DOHH2 (cell line): Measurements from ENCODE around the gene DMXL2.

Experiments
- H3F3A ChIP-seq: fragments of 200-600 bp; sonication (generic), shearing (Covaris generic); 2 replicates; pipeline ENCODE4 v1.6.0; 2016; ENCODE audit warnings: antibody characterized with exemption, mild to moderate bottlenecking; ENCODE audit not compliant: control insufficient read depth, insufficient read depth
- H3K27ac ChIP-seq: fragments of 200-600 bp; sonication (generic); 2 replicates; pipeline ENCODE4 v1.5.1; 2014; ENCODE audit warnings: low read depth, mild to moderate bottlenecking, low read length, moderate library complexity
- H3K27me3 ChIP-seq: fragments of 200-600 bp; sonication (generic); 2 replicates; pipeline ENCODE4 v1.6.1; 2014; ENCODE audit warnings: mild to moderate bottlenecking, low read length, mixed read lengths; ENCODE audit not compliant: control insufficient read depth
- H3K36me3 ChIP-seq: fragments of 200-600 bp; sonication (generic); 2 replicates; pipeline ENCODE4 v1.6.1; 2014; ENCODE audit warnings: mild to moderate bottlenecking, low read length, moderate library complexity, mixed read lengths; ENCODE audit not compliant: control insufficient read depth
- H3K4me1 ChIP-seq: fragments of 200-600 bp; sonication (generic); 2 replicates; pipeline ENCODE4 v1.6.1; 2014; ENCODE audit warnings: mild to moderate bottlenecking, low read length, mixed read lengths; ENCODE audit not compliant: control insufficient read depth
- H3K4me2 ChIP-seq: fragments of 200-600 bp; sonication (generic); 2 replicates; pipeline ENCODE4 v1.6.0; 2014; ENCODE audit warnings: mild to moderate bottlenecking, low read length, moderate library complexity
- H3K4me3 ChIP-seq: fragments of 200-600 bp; sonication (generic); 2 replicates; pipeline ENCODE4 v1.5.1; 2014; ENCODE audit warnings: mild to moderate bottlenecking, low read length, mixed read lengths
- H3K79me2 ChIP-seq: fragments of 200-600 bp; sonication (generic); 2 replicates; pipeline ENCODE4 v1.6.1; 2014; ENCODE audit warnings: mild to moderate bottlenecking, low read length, mixed read lengths; ENCODE audit not compliant: control insufficient read depth
- H3K9me2 ChIP-seq: fragments of 200-600 bp; sonication (generic); replicated peaks from 2 replicates; pipeline ENCODE4 v1.6.1; 2014; ENCODE audit warnings: mild to moderate bottlenecking, low read length, mixed read lengths; ENCODE audit not compliant: control insufficient read depth
- H3K9me3 ChIP-seq: fragments of 200-600 bp; sonication (generic); 2 replicates; pipeline ENCODE4 v1.6.1; 2014; ENCODE audit warnings: antibody characterized with exemption, low read length, mixed read lengths; ENCODE audit not compliant: control insufficient read depth, insufficient read depth
- H4K20me1 ChIP-seq: fragments of 200-600 bp; sonication (generic); 2 replicates; pipeline ENCODE4 v1.6.0; 2014; ENCODE audit warnings: low read depth, mild to moderate bottlenecking, antibody characterized with exemption, low read length, moderate library complexity; ENCODE audit not compliant: control insufficient read depth, insufficient read depth
- CTCF ChIP-seq: fragments of 200-600 bp; sonication (generic); IDR thresholded peaks from one replicate; pipeline ENCODE4 v1.5.1; 2014; ENCODE audit warnings: antibody characterized with exemption, mild to moderate bottlenecking, low read depth, low read length; ENCODE audit not compliant: poor library complexity, severe bottlenecking
- EZH2phosphoT487 ChIP-seq: fragments of 200-600 bp; sonication (generic); IDR thresholded peaks from 2 replicates; pipeline ENCODE4 v1.6.1; 2017; ENCODE audit warnings: borderline replicate concordance, mild to moderate bottlenecking, antibody characterized with exemption, low read length, moderate library complexity, mixed read lengths

Gene DMXL2

DNA sequence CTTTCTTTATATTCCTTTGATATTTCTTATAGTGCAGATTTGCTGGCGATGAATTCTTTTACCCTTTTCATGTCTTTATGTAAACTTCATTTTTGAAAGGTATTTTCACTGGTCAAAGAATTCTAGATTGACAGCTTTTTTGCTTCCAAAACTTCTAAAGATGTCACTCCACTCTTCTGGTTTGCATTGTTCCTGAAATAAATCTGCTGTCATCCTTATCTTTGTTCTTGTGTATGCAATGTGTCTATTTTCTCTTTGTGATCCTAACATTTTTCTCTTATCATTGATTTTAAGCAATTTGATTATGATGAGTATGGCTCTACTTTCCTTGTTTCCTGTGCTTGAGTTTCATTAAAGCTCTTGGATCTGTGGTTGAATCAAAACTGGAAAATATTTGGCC, 177.8 kb downstream of the DMXL2 start:
- Histone ChIP-seq H3F3A (no peaks in the 10 kb centered on the region), H3K4me2 (no peak overlapping the region), H3K36me3 (0 out of 2 replicates have a peak, but pooled peaks cover 5% of the 10 kb centered on the region), H3K27me3 (no peaks in the 10 kb centered on the region), H3K9me3 (no peaks in the 10 kb centered on the region), H3K4me1 (no peaks in the 10 kb centered on the region), H3K79me2 (no peaks in the 10 kb centered on the region), H4K20me1 (no peaks in the 10 kb centered on the region), H3K27ac (no peak overlapping the region), H3K4me3 (no peak overlapping the region), H3K9me2 (no peaks in the 10 kb centered on the region)
- TF ChIP-seq EZH2phosphoT487 (no peak), CTCF (no peak)

DNA sequence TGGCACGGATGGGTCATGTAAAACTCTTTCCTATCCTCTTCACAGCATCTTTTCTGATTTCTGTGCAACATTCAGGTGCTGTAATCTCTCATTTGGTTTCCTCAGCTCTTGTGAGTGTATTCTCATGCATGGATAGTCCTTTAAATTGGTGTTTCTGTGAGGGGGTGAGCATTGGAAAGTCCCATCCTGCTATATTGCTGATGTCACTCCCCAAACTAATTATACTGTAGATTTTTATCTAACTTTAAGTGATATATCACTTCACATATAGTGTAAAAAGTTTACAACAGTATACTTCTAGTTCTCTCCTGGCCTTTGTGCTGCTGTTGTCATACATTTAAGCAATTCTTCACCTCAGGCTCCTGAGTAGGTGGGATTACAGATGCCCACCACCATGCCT, 178.5 kb downstream of the DMXL2 start:
- no peak for TF ChIP-seq CTCF
- no peak for TF ChIP-seq EZH2phosphoT487
- Histone ChIP-seq H3K36me3 (0 out of 2 replicates have a peak, but pooled peaks cover 5% of the 10 kb centered on the region), H3K9me2 (no peaks in the 10 kb centered on the region), H3K4me1 (no peaks in the 10 kb centered on the region), H3K79me2 (no peaks in the 10 kb centered on the region), H3K27ac (no peak overlapping the region), H3K27me3 (no peaks in the 10 kb centered on the region), H3K9me3 (no peaks in the 10 kb centered on the region), H3F3A (no peaks in the 10 kb centered on the region), H3K4me3 (no peak overlapping the region), H3K4me2 (no peak overlapping the region), H4K20me1 (no peaks in the 10 kb centered on the region)

GRCh38 chr15:51443282-51443914, 179.2 kb downstream of the DMXL2 start:
- no peak overlapping the region for H3K4me3 ChIP-seq
- no peaks in the 10 kb centered on the region for H3K9me3 ChIP-seq
- H3K79me2 ChIP-seq, result no peaks in the 10 kb centered on the region
- no peak overlapping the region for H3K4me2 ChIP-seq
- H3K27ac ChIP-seq, result no peak overlapping the region
- no peaks in the 10 kb centered on the region for H4K20me1 ChIP-seq
- 0 out of 2 replicates have a peak, but pooled peaks cover 5% of the 10 kb centered on the region for H3K36me3 ChIP-seq
- TF ChIP-seq EZH2phosphoT487 (no peak), CTCF (no peak)
- no peaks in the 10 kb centered on the region for H3K27me3 ChIP-seq
- H3K4me1 ChIP-seq, result no peaks in the 10 kb centered on the region
- H3F3A ChIP-seq, result no peaks in the 10 kb centered on the region
- no peaks in the 10 kb centered on the region for H3K9me2 ChIP-seq
